ENCODE data around the gene BRF1. TPM values are rescaled to one million over a fixed set of nuclear protein-coding genes. Genes with fewer than 3 reads are reported as not detected.

BRF1 gene
- total RNA-seq, 4 donors from 2014 or later, result 77.6 to 114 (median 99.5) TPM

DNA sequence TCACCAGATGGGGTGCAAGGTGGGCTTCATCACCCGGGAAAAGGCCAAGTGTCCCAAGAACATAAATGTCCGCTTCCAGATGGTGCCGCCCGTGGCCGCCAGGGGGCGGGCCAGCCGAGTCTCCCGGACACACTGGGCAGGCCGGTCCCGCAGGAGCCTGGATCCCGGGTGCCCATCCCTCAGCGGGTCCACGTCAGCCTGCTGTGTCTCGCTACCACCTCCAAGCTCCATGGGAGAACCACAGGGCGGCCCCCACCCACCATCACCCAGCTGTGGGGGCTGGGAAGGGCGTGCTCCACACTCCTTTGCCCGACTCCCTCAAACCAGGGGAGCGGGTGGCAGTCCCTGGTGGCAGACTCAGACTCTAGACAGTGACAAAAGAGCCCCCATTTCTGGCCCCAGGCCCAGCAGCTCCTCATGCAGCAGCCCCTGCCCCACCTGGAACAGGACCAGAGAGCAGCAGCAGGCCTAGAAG lies 97.7 kb downstream of the BRF1 start:
- DNase-seq (ENCODE audit: low spot score in 2 of 2), result peak; percentile 67 to 79
- WGBS, 2 donors, result 0 to 6% methylated on average over 13 to 15 of the region's 18 CpGs
- H3K9me3 ChIP-seq, result no peaks in the 10 kb centered on the region
- TF ChIP-seq CTCF (IDR thresholded peaks at IDR 0.05) (peak; percentile 90 to 97 (median 93)), POLR2A (IDR thresholded peaks at IDR 0.05) (no peak), EP300 (IDR thresholded peaks at IDR 0.05) (no peak)
- H3K4me1 ChIP-seq, result peaks cover 0 to 69% (median 25%) of the 10 kb centered on the region in 4 donors
- no peak overlapping the region for H3K4me3 ChIP-seq
- H3K36me3 ChIP-seq, result no peaks in the 10 kb centered on the region
- H3K27me3 ChIP-seq, result peaks cover 0 to 48% of the 10 kb centered on the region in 2 donors
- no peak overlapping the region for H3K27ac ChIP-seq

DNA sequence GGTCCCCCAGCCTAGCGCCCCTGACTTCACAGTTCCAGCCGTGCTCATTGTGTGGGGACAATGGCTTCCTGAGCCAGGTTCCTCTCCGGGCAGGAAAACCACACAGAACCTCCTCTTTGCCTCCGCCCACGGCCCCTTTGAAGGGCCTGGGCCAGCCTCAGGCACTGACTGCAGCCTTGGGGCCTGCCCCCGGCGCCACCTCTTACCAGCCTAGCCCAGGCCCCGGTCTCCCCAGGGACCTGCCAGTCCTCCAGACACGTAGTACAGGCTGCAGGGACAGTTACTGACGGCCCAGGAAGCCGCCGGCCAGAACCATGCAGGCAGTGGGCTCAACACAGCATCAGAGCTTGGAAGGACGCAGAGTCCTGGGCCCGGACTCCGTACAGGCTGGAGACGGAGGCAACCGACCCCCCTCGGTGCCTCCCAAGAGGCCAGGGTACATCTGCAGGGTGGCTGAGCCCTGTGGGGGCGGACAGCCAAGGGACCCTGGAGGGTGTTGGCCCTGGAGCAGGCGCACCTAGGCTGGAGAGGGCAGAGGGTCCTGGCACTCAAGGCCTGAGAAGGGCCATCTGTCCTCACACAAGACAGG lies 98.8 kb downstream of the BRF1 start:
- TF ChIP-seq POLR2A (IDR thresholded peaks at IDR 0.05) (no peak), CTCF (IDR thresholded peaks at IDR 0.05) (no peak), EP300 (IDR thresholded peaks at IDR 0.05) (no peak)
- Histone ChIP-seq H3K36me3 (no peaks in the 10 kb centered on the region), H3K9me3 (no peaks in the 10 kb centered on the region), H3K4me3 (no peak overlapping the region), H3K27me3 (peaks cover 0 to 59% of the 10 kb centered on the region in 2 donors), H3K27ac (no peak overlapping the region), H3K4me1 (peaks cover 0 to 75% (median 28%) of the 10 kb centered on the region in 4 donors)
- WGBS, 2 donors, result 45 to 48% methylated on average over 18 to 19 of the region's 20 CpGs
- DNase-seq (ENCODE audit: low spot score in 2 of 2), result no peak

DNA sequence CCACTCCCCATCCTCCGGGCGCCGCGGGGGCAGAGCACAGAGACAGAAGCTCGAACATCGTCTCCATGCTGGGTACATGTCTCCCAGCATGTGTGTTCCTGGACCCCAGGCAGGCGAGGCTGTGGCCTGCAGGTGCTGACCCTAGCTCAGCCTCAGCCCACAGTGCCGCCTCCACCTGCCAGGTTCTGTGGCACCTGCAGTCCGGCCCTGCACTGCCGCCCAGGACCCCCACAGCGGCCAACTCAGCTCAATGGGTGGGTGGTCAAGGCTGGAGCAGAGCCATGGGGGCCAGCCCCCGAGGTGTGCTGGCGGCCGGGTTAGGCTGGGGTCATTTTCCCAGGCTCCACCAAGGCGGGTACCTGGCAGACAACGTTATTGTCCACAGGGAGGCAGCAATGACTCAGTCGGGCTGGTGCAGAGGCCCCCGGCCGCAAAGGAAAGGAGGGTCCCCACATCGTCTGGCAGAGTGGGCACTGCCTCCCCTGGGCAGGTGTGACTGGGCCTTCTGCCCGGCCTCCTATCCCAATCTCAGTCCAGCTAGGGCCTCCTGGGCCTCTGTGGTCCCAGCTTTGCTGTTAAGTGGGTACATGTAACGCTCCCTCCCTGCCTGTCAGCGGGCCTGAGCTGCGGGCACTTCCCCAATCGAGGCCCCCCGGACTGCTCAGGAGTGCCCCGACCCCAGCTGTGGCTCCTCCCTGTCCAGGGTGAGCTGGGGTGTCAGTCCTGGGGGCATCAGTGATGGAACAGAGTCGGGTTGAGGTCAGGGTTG lies 99.5 kb downstream of the BRF1 start:
- Histone ChIP-seq H3K27me3 (peaks cover 0 to 65% of the 10 kb centered on the region in 2 donors), H3K4me3 (no peak overlapping the region), H3K27ac (no peak overlapping the region), H3K36me3 (no peaks in the 10 kb centered on the region), H3K4me1 (peaks cover 0 to 76% (median 35%) of the 10 kb centered on the region in 4 donors), H3K9me3 (no peaks in the 10 kb centered on the region)
- no peak for TF ChIP-seq POLR2A (IDR thresholded peaks at IDR 0.05)
- no peak for TF ChIP-seq EP300 (IDR thresholded peaks at IDR 0.05)
- no peak for DNase-seq (ENCODE audit: low spot score in 2 of 2)
- 42 to 50% methylated on average over 15 to 21 of the region's 28 CpGs for WGBS, 2 donors

GRCh38 chr14:105200641-105201040 lies 100.2 kb downstream of the BRF1 start:
- H3K4me3 ChIP-seq, result no peak overlapping the region
- H3K27ac ChIP-seq, result no peak overlapping the region
- peaks cover 0 to 77% (median 38%) of the 10 kb centered on the region in 4 donors for H3K4me1 ChIP-seq
- TF ChIP-seq CTCF (IDR thresholded peaks at IDR 0.05), result no peak
- TF ChIP-seq POLR2A (IDR thresholded peaks at IDR 0.05), result no peak
- no peak for TF ChIP-seq EP300 (IDR thresholded peaks at IDR 0.05)
- H3K27me3 ChIP-seq, result peaks cover 0 to 72% of the 10 kb centered on the region in 2 donors
- H3K36me3 ChIP-seq, result no peaks in the 10 kb centered on the region
- no peaks in the 10 kb centered on the region for H3K9me3 ChIP-seq
- 59 to 64% methylated on average over 15 to 16 of the region's 16 CpGs for WGBS, 2 donors
- DNase-seq (ENCODE audit: low spot score in 2 of 2), result no peak

- Histone ChIP-seq H3K4me1 (peaks cover 0 to 72% (median 33%) of the 10 kb centered on the region in 4 donors), H3K27me3 (peaks cover 0 to 78% of the 10 kb centered on the region in 2 donors), H3K36me3 (no peaks in the 10 kb centered on the region), H3K9me3 (no peaks in the 10 kb centered on the region), H3K4me3 (no peak overlapping the region), H3K27ac (no peak overlapping the region)
- TF ChIP-seq EP300 (IDR thresholded peaks at IDR 0.05) (no peak), CTCF (IDR thresholded peaks at IDR 0.05) (no peak), POLR2A (IDR thresholded peaks at IDR 0.05) (no peak)
- DNase-seq (ENCODE audit: low spot score in 2 of 2), result no peak
- 70 to 74% methylated on average over 8 to 9 of the region's 10 CpGs for WGBS, 2 donors
Observed at GRCh38 chr14:105200074-105200473, 100.7 kb downstream of the BRF1 start.
